Loucy (cell line): ENCODE measurements around the gene HEATR5B.

Experiments
- H2AFZ ChIP-seq: fragments of 200-600 bp; sonication (generic); 2 replicates; pipeline ENCODE4 v1.6.0; 2016; ENCODE audit warnings: antibody characterized with exemption, mild to moderate bottlenecking, low read length, moderate library complexity
- H3F3A ChIP-seq: fragments of 200-600 bp; 2 replicates; pipeline ENCODE4 v1.6.0; 2016; ENCODE audit warnings: antibody characterized with exemption, low read depth, mild to moderate bottlenecking
- H3K27me3 ChIP-seq: fragments of 200-600 bp; sonication (generic); 2 replicates; pipeline ENCODE4 v1.6.1; 2014; ENCODE audit warnings: low read length, mild to moderate bottlenecking; ENCODE audit not compliant: insufficient read depth, poor library complexity, severe bottlenecking
- H3K36me3 ChIP-seq: fragments of 200-600 bp; sonication (generic); 2 replicates; pipeline ENCODE4 v1.6.1; 2016; ENCODE audit warnings: low read length; ENCODE audit not compliant: insufficient read depth
- H3K4me1 ChIP-seq: fragments of 200-600 bp; sonication (generic); 2 replicates; pipeline ENCODE4 v1.5.1; 2014; ENCODE audit warnings: low read length, mild to moderate bottlenecking; ENCODE audit not compliant: insufficient read depth, poor library complexity, severe bottlenecking
- H3K4me2 ChIP-seq: fragments of 200-600 bp; sonication (generic); 2 replicates; pipeline ENCODE4 v1.6.0; 2014; ENCODE audit warnings: antibody characterized with exemption, low read length, low read depth, mild to moderate bottlenecking; ENCODE audit not compliant: poor library complexity, severe bottlenecking
- H3K4me3 ChIP-seq: fragments of 200-600 bp; sonication (generic); 2 replicates; pipeline ENCODE4 v1.5.1; 2014; ENCODE audit warnings: low read length, mild to moderate bottlenecking, mixed read lengths; ENCODE audit not compliant: poor library complexity, severe bottlenecking
- H3K79me2 ChIP-seq: fragments of 200-600 bp; sonication (generic); 2 replicates; pipeline ENCODE4 v1.6.1; 2014; ENCODE audit warnings: low read length; ENCODE audit not compliant: insufficient read depth
- H3K9ac ChIP-seq: fragments of 200-600 bp; sonication (generic); 2 replicates; pipeline ENCODE4 v1.6.0; 2014; ENCODE audit warnings: mild to moderate bottlenecking, low read depth, low read length, moderate library complexity; ENCODE audit not compliant: poor library complexity, severe bottlenecking
- H3K9me2 ChIP-seq: fragments of 200-600 bp; sonication (generic); replicated peaks from 2 replicates; pipeline ENCODE4 v1.6.1; 2016; ENCODE audit warnings: low read depth, low read length, mixed read lengths
- H3K9me3 ChIP-seq: fragments of 200-600 bp; sonication (generic); 2 replicates; pipeline ENCODE4 v1.6.1; 2014; ENCODE audit warnings: mild to moderate bottlenecking, antibody characterized with exemption, low read length, low read depth; ENCODE audit not compliant: insufficient read depth
- H4K20me1 ChIP-seq: fragments of 200-600 bp; sonication (generic); 2 replicates; pipeline ENCODE4 v1.6.0; 2014; ENCODE audit warnings: antibody characterized with exemption, low read length, mild to moderate bottlenecking; ENCODE audit not compliant: insufficient read depth, poor library complexity, severe bottlenecking
- CTCF ChIP-seq: fragments of 200-600 bp; sonication (generic); conservative IDR thresholded peaks from 2 replicates; pipeline ENCODE4 v1.5.1; 2014; ENCODE audit warnings: mild to moderate bottlenecking, antibody characterized with exemption, low read length
- EZH2phosphoT487 ChIP-seq: fragments of 200-600 bp; IDR thresholded peaks from 2 replicates; pipeline ENCODE4 v1.6.1; 2018; ENCODE audit warnings: antibody characterized with exemption, mild to moderate bottlenecking, moderate library complexity, borderline replicate concordance

Gene HEATR5B

GRCh38 chr2:36965206-36965605 is 119.0 kb downstream of the HEATR5B start:
- H3K9me2 ChIP-seq = no peaks in the 10 kb centered on the region
- no peaks in the 10 kb centered on the region for H3F3A ChIP-seq
- H3K9ac ChIP-seq = peak overlapping the region; percentile 78
- peak overlapping the region; percentile 88 for H3K4me2 ChIP-seq
- peak overlapping the region; percentile 91 for H3K4me3 ChIP-seq
- H3K36me3 ChIP-seq = no peaks in the 10 kb centered on the region
- peaks cover 22% of the 10 kb centered on the region for H4K20me1 ChIP-seq
- H2AFZ ChIP-seq = no peak overlapping the region; the same call in 1 of the 2 replicates
- no peaks in the 10 kb centered on the region for H3K9me3 ChIP-seq
- H3K79me2 ChIP-seq = peaks cover 58% of the 10 kb centered on the region
- no peak for TF ChIP-seq CTCF
- TF ChIP-seq EZH2phosphoT487 = no peak
- H3K27me3 ChIP-seq = no peaks in the 10 kb centered on the region
- peaks cover 55% of the 10 kb centered on the region for H3K4me1 ChIP-seq

- no peaks in the 10 kb centered on the region for H3F3A ChIP-seq
- H3K4me1 ChIP-seq = peaks cover 61% of the 10 kb centered on the region
- H3K4me3 ChIP-seq = peak overlapping the region; percentile 91
- no peaks in the 10 kb centered on the region for H3K9me3 ChIP-seq
- H3K4me2 ChIP-seq = peak overlapping the region; percentile 88
- no peaks in the 10 kb centered on the region for H3K27me3 ChIP-seq
- TF ChIP-seq EZH2phosphoT487 (no peak), CTCF (no peak)
- peaks cover 29% of the 10 kb centered on the region for H4K20me1 ChIP-seq
- no peak overlapping the region for H2AFZ ChIP-seq
- H3K79me2 ChIP-seq = peaks cover 62% of the 10 kb centered on the region
- H3K9me2 ChIP-seq = no peaks in the 10 kb centered on the region
- H3K36me3 ChIP-seq = no peaks in the 10 kb centered on the region
- H3K9ac ChIP-seq = peak overlapping the region; percentile 78
Measured at GRCh38 chr2:36964496-36965058, 119.6 kb downstream of the HEATR5B start.

- peak overlapping the region; percentile 91 for H3K4me3 ChIP-seq
- no peaks in the 10 kb centered on the region for H3K36me3 ChIP-seq
- no peaks in the 10 kb centered on the region for H3K9me2 ChIP-seq
- H3K4me1 ChIP-seq = peaks cover 68% of the 10 kb centered on the region
- H3F3A ChIP-seq = no peaks in the 10 kb centered on the region
- H3K4me2 ChIP-seq = peak overlapping the region; percentile 88
- H3K9ac ChIP-seq = peak overlapping the region; percentile 78
- H2AFZ ChIP-seq = no peak overlapping the region
- peaks cover 33% of the 10 kb centered on the region for H4K20me1 ChIP-seq
- peaks cover 71% of the 10 kb centered on the region for H3K79me2 ChIP-seq
- no peak for TF ChIP-seq EZH2phosphoT487
- TF ChIP-seq CTCF = no peak
- no peaks in the 10 kb centered on the region for H3K27me3 ChIP-seq
- no peaks in the 10 kb centered on the region for H3K9me3 ChIP-seq
Measured at GRCh38 chr2:36963734-36964133, 120.4 kb downstream of the HEATR5B start.
